ENCODE results near the gene PAQR6. TPM values are rescaled to one million over a fixed set of nuclear protein-coding genes. Genes with fewer than 3 reads are reported as not detected.
A peak's percentile ranks its signal among the peaks of the same experiment; 100 is the strongest.

Gene PAQR6
- total and polyA plus RNA-seq, 2 of the 8 experiments (the other 6 are each of a cell fraction or from before 2014, with no cell fraction given), result 7.1 to 11.3 TPM

GRCh38 chr1:156193488-156194299 is 54.2 kb downstream of the PAQR6 start, which contains the start of gene SLC25A44:
TSS of gene SLC25A44 (plus strand) at chr1:156194104. CDS start at chr1:156199848, 5,744 bp downstream.
- peak within 1 kb of the TSS; percentile 54 to 64 (median 60) for H3K9ac ChIP-seq (replicated peaks in 1 of 4; ENCODE audit: extremely low read depth in 1 of 4, low read depth in 3 of 4, low read length in 3 of 4)
- H3K14ac ChIP-seq (ENCODE audit: insufficient read length), result no peak within 1 kb of the TSS
- H3K36me3 ChIP-seq (ENCODE audit: control insufficient read depth in 2 of 4, insufficient read depth in 4 of 4, low read length in 3 of 4), result peaks cover 0 to 8% (median 4%) of the 10 kb centered on the region in 4 experiments; a peak in 4 of 8 replicates
- peak; percentile 94 for FAIRE-seq
- H3K23ac ChIP-seq (ENCODE audit: insufficient read length), result no peak within 1 kb of the TSS
- peaks cover 17% of the 10 kb centered on the region for H3K79me1 ChIP-seq (ENCODE audit: low read depth, low read length)
- peaks cover 6 to 7% of the 10 kb centered on the region in 2 experiments for H3K9me3 ChIP-seq (ENCODE audit: insufficient read depth in 2 of 2, low read depth in 1 of 2, low read length in 1 of 2)
- WGBS, 2 experiments (ENCODE audit: extremely low coverage in 1 of 2, insufficient coverage in 1 of 2, insufficient read length in 1 of 2, insufficient replicate concordance in 2 of 2, low coverage in 1 of 2, low lambda C conversion rate in 2 of 2, missing lambda C conversion rate in 1 of 2), result 22% methylated on average over 58 of the region's 59 CpGs; no CpG with 5 or more reads in 1 of the 2 experiments
- peak within 1 kb of the TSS; percentile 36 for H3K4ac ChIP-seq (replicated peaks; ENCODE audit: insufficient read length, low read depth, low read length)
- H3K23me2 ChIP-seq (ENCODE audit: low read depth, low read length), result peaks cover 6% of the 10 kb centered on the region; the same call in 1 of the 2 replicates
- ChIA-PET POLR2A (ENCODE audit: partially characterized antibody) (interaction anchor here (0.8 to 4.1 kb wide), 20 partner anchors 9 to 249 kb away, joined by 3 to 27 read pairs (median 4); partner anchors contain the start of gene PMF1), CTCF (ENCODE audit: partially characterized antibody) (interaction anchor here (0.8 to 5.1 kb wide), 13 partner anchors 10 to 166 kb away, joined by 3 to 27 read pairs (median 3); partner anchors contain the start of gene PMF1)
- H2BK20ac ChIP-seq (ENCODE audit: low read length), result 0 out of 2 replicates have a peak within 1 kb of the TSS, but pooled peaks have one; percentile 68
- peak; percentile 96 to 99 for DNase-seq (ENCODE audit: low read depth in 1 of 2, low spot score in 2 of 2)
- H4K5ac ChIP-seq (ENCODE audit: insufficient read length, low read depth, low read length), result peak within 1 kb of the TSS; percentile 81
- H3K4me3 ChIP-seq (ENCODE audit: extremely low read depth in 1 of 4, insufficient read depth in 2 of 4, low read depth in 3 of 4, low read length in 4 of 4), result peak within 1 kb of the TSS; percentile 78 to 97 (median 94)
- H2BK12ac ChIP-seq (ENCODE audit: low read depth, low read length), result peak within 1 kb of the TSS; percentile 23; the same call in 1 of the 2 replicates
- peak within 1 kb of the TSS; percentile 92 for H4K8ac ChIP-seq (ENCODE audit: extremely low read depth, insufficient read depth, low read length)
- peaks cover 16 to 43% of the 10 kb centered on the region in 2 experiments for H3K79me2 ChIP-seq (ENCODE audit: control insufficient read depth in 1 of 2, insufficient read depth in 2 of 2, low read length in 2 of 2)
- H2BK15ac ChIP-seq (ENCODE audit: low read length), result peak within 1 kb of the TSS; percentile 37; the same call in 1 of the 2 replicates
- peak within 1 kb of the TSS; percentile 77 to 99 for H3K4me2 ChIP-seq (ENCODE audit: insufficient read depth in 1 of 2, low read depth in 2 of 2, low read length in 2 of 2)
- peak within 1 kb of the TSS; percentile 78 for H3K18ac ChIP-seq (ENCODE audit: extremely low read depth, low read length)
- peak within 1 kb of the TSS; percentile 75 for H4K91ac ChIP-seq (replicated peaks; ENCODE audit: insufficient read length, low read length)
- no peak within 1 kb of the TSS for H2AFZ ChIP-seq (ENCODE audit: low read length)
- peak within 1 kb of the TSS; percentile 90 for H2BK5ac ChIP-seq (ENCODE audit: low read depth, low read length)
- peak within 1 kb of the TSS; percentile 11; the same call in 1 of the 2 replicates for H2AK5ac ChIP-seq (ENCODE audit: low read depth, low read length)
- no peaks in the 10 kb centered on the region for H3K27me3 ChIP-seq (replicated peaks in 1 of 4; ENCODE audit: control insufficient read depth in 3 of 4, extremely low read depth in 1 of 4, insufficient read depth in 3 of 4, low read length in 3 of 4)
- H3K56ac ChIP-seq (replicated peaks; ENCODE audit: insufficient read length, low read depth, low read length), result no peak within 1 kb of the TSS
- H3K4me1 ChIP-seq (replicated peaks in 1 of 4; ENCODE audit: control insufficient read depth in 3 of 4, insufficient read depth in 4 of 4, low read length in 3 of 4), result peaks cover 2 to 16% (median 4%) of the 10 kb centered on the region in 4 experiments; a peak in 5 of 7 replicates
- H2BK120ac ChIP-seq (replicated peaks; ENCODE audit: low read depth, low read length), result peak within 1 kb of the TSS; percentile 96
- H3K27ac ChIP-seq (ENCODE audit: low read depth, low read length), result peak within 1 kb of the TSS; percentile 73; the same call in 1 of the 2 replicates
- H4K20me1 ChIP-seq (replicated peaks in 1 of 2; ENCODE audit: control insufficient read depth in 1 of 2, insufficient read depth in 2 of 2, low read length in 2 of 2), result peaks cover 0 to 7% of the 10 kb centered on the region in 2 experiments
- TF ChIP-seq HDAC2 (IDR thresholded peaks at IDR 0.05; ENCODE audit: borderline replicate concordance in 1 of 2, low read depth in 2 of 2, low read length in 2 of 2) (0 out of 4 replicates have a peak, but pooled peaks of 1 of the 2 experiments have one; percentile 81), CHD1 (IDR thresholded peaks at IDR 0.05; ENCODE audit: low read depth, low read length) (no peak), MAFK (IDR thresholded peaks at IDR 0.05; ENCODE audit: low read depth, low read length) (no peak), TEAD4 (IDR thresholded peaks at IDR 0.05; ENCODE audit: low read depth, low read length) (no peak), KDM1A (IDR thresholded peaks at IDR 0.05; ENCODE audit: borderline replicate concordance, low read length) (0 out of 2 replicates have a peak, but pooled peaks have one; percentile 16), SP4 (IDR thresholded peaks at IDR 0.05; ENCODE audit: low read length) (peak; percentile 93), ASH2L (IDR thresholded peaks at IDR 0.05; ENCODE audit: low read length) (peak; percentile 27), CREB1 (IDR thresholded peaks at IDR 0.05) (peak; percentile 71)
- TF ChIP-seq, protein P1, sequence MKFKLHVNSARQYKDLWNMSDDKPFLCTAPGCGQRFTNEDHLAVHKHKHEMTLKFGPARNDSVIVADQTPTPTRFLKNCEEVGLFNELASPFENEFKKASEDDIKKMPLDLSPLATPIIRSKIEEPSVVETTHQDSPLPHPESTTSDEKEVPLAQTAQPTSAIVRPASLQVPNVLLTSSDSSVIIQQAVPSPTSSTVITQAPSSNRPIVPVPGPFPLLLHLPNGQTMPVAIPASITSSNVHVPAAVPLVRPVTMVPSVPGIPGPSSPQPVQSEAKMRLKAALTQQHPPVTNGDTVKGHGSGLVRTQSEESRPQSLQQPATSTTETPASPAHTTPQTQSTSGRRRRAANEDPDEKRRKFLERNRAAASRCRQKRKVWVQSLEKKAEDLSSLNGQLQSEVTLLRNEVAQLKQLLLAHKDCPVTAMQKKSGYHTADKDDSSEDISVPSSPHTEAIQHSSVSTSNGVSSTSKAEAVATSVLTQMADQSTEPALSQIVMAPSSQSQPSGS (IDR thresholded peaks at IDR 0.05; ENCODE audit: low read length), result no peak
